ENCODE results near the gene KIAA1328. TPM values are rescaled to one million over a fixed set of nuclear protein-coding genes. Genes with fewer than 3 reads are reported as not detected.

KIAA1328 gene
- total RNA-seq, 2 donors from 2014 or later, result 14.4 to 22.7 TPM

GRCh38 chr18:36831139-36831538 lies 2.2 kb downstream of the KIAA1328 start:
- Histone ChIP-seq H3K27me3 (replicated peaks; ENCODE audit: insufficient read depth) (no peaks in the 10 kb centered on the region), H3K36me3 (no peaks in the 10 kb centered on the region), H3K4me1 (ENCODE audit: control insufficient read depth in 1 of 2, low read depth in 2 of 2) (peaks cover 6 to 21% of the 10 kb centered on the region in 2 donors), H3K4me3 (no peak overlapping the region), H3K9me3 (no peaks in the 10 kb centered on the region), H3K27ac (no peak overlapping the region)
- DNase-seq (ENCODE audit: low spot score) (no peak), ATAC-seq (ENCODE audit: insufficient number of reproducible peaks, low FRiP score, low read depth) (no peak)
- no peak for TF ChIP-seq CTCF (IDR thresholded peaks at IDR 0.05)

- H3K36me3 ChIP-seq, result no peaks in the 10 kb centered on the region
- no peak overlapping the region for H3K27ac ChIP-seq
- H3K27me3 ChIP-seq (replicated peaks; ENCODE audit: insufficient read depth), result no peaks in the 10 kb centered on the region
- no peaks in the 10 kb centered on the region for H3K9me3 ChIP-seq
- TF ChIP-seq CTCF (IDR thresholded peaks at IDR 0.05), result no peak
- DNase-seq (ENCODE audit: low spot score) (no peak), ATAC-seq (ENCODE audit: insufficient number of reproducible peaks, low FRiP score, low read depth) (no peak)
- peaks cover 9 to 17% of the 10 kb centered on the region in 2 donors for H3K4me1 ChIP-seq (ENCODE audit: control insufficient read depth in 1 of 2, low read depth in 2 of 2)
- H3K4me3 ChIP-seq, result no peak overlapping the region
These were observed 4.2 kb downstream of the KIAA1328 start for GRCh38 chr18:36833120-36833519.

- no peaks in the 10 kb centered on the region for H3K27me3 ChIP-seq (replicated peaks; ENCODE audit: insufficient read depth)
- H3K27ac ChIP-seq, result no peak overlapping the region
- no peak for TF ChIP-seq CTCF (IDR thresholded peaks at IDR 0.05)
- no peak overlapping the region for H3K4me3 ChIP-seq
- DNase-seq (ENCODE audit: low spot score) (no peak), ATAC-seq (ENCODE audit: insufficient number of reproducible peaks, low FRiP score, low read depth) (no peak)
- H3K9me3 ChIP-seq, result no peaks in the 10 kb centered on the region
- H3K36me3 ChIP-seq, result peaks cover 3% of the 10 kb centered on the region
- H3K4me1 ChIP-seq (ENCODE audit: control insufficient read depth in 1 of 2, low read depth in 2 of 2), result peaks cover 3 to 4% of the 10 kb centered on the region in 2 donors
These were observed 7.0 kb downstream of the KIAA1328 start for GRCh38 chr18:36835927-36836326.

GRCh38 chr18:36839835-36840234 lies 10.9 kb downstream of the KIAA1328 start:
- no peak for TF ChIP-seq CTCF (IDR thresholded peaks at IDR 0.05)
- H3K36me3 ChIP-seq, result peaks cover 3% of the 10 kb centered on the region
- no peak overlapping the region for H3K4me3 ChIP-seq
- DNase-seq (ENCODE audit: low spot score), result no peak
- peaks cover 3 to 4% of the 10 kb centered on the region in 2 donors for H3K4me1 ChIP-seq (ENCODE audit: control insufficient read depth in 1 of 2, low read depth in 2 of 2)
- no peak overlapping the region for H3K27ac ChIP-seq
- H3K27me3 ChIP-seq (replicated peaks; ENCODE audit: insufficient read depth), result no peaks in the 10 kb centered on the region
- H3K9me3 ChIP-seq, result no peaks in the 10 kb centered on the region
- ATAC-seq (ENCODE audit: insufficient number of reproducible peaks, low FRiP score, low read depth), result no peak

DNA sequence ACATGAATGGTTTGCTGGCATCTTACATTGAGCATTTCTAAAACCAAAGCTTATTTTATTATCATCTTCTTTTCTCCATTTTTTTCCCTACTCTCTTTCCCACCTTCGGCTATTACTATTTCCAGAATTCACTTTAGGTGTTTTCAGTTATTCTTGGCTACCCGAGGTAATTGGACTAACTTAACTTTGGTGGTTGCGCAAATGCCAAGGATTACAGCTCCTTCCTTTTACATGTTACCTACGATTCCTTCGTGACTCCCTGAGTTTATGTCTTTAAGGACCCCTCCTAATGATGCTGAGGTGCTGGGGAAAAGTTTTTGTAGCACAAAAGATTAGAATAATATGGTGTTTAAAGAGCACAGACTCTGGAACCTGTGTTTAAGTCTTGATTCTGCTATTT lies 14.3 kb downstream of the KIAA1328 start:
- ATAC-seq (ENCODE audit: insufficient number of reproducible peaks, low FRiP score, low read depth) (no peak), DNase-seq (ENCODE audit: low spot score) (no peak)
- Histone ChIP-seq H3K9me3 (no peaks in the 10 kb centered on the region), H3K4me3 (no peak overlapping the region), H3K27ac (no peak overlapping the region), H3K27me3 (replicated peaks; ENCODE audit: insufficient read depth) (no peaks in the 10 kb centered on the region), H3K4me1 (ENCODE audit: control insufficient read depth in 1 of 2, low read depth in 2 of 2) (no peaks in the 10 kb centered on the region), H3K36me3 (peaks cover 3% of the 10 kb centered on the region)
- TF ChIP-seq CTCF (IDR thresholded peaks at IDR 0.05), result no peak
